ENCODE results near the gene HGFAC. TPM values are rescaled to one million over a fixed set of nuclear protein-coding genes. Genes with fewer than 3 reads are reported as not detected.
A peak's percentile ranks its signal among the peaks of the same experiment; 100 is the strongest.

The HGFAC gene
- total RNA-seq, 1 experiment from 2014 or later, result 1.3 TPM

DNA sequence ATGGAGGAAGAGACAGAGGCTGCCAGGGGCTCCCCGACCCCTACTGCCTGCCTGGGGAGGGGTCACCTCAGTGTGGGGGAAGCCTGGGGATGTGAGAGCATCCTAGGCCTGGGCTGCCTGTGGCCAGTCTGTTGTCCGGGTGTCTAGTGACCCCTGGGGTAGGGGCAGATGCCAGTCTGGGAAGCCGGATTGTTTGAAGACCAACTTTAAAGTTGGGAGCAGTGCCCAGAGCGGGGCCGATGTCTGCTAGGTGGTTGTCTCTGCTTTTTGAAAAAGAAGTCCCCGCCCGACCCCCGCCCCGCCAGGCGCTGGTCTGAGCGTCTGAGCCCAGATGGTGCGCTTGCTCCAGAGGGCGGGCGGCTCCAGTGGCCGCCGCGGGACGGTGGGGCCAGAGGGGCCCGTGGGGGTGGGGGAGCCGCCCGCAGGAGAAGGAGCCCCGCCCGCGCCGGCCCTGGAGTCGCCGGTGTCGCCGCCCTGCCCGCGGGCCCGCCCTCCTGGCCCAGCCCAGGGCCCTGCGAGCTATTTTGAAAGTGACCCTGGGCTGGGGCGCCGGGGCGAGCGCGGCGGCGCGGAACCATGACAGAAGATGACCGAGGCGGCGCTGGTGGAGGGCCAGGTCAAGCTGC, 21.1 kb downstream of the HGFAC start, which contains the start of gene DOK7:
Gene DOK7 (plus strand): TSS at position 517 of the 626 bp plus-strand sequence. CDS start 70 bp downstream, at position 587.
- BruUV-seq (replicated peaks), result no TSS peak
- DNase-seq, result peak in 1 of 2 experiments; percentile 60
- peaks cover 21% of the 10 kb centered on the region for H3K4me1 ChIP-seq (replicated peaks; ENCODE audit: insufficient read depth)
- TF ChIP-seq EZH2 (IDR thresholded peaks at IDR 0.05; ENCODE audit: low read depth), result no peak
- TF ChIP-seq, protein P1, sequence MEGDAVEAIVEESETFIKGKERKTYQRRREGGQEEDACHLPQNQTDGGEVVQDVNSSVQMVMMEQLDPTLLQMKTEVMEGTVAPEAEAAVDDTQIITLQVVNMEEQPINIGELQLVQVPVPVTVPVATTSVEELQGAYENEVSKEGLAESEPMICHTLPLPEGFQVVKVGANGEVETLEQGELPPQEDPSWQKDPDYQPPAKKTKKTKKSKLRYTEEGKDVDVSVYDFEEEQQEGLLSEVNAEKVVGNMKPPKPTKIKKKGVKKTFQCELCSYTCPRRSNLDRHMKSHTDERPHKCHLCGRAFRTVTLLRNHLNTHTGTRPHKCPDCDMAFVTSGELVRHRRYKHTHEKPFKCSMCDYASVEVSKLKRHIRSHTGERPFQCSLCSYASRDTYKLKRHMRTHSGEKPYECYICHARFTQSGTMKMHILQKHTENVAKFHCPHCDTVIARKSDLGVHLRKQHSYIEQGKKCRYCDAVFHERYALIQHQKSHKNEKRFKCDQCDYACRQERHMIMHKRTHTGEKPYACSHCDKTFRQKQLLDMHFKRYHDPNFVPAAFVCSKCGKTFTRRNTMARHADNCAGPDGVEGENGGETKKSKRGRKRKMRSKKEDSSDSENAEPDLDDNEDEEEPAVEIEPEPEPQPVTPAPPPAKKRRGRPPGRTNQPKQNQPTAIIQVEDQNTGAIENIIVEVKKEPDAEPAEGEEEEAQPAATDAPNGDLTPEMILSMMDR (conservative IDR thresholded peaks at IDR 0.05), result no peak
- no peaks in the 10 kb centered on the region for H3K79me2 ChIP-seq (ENCODE audit: low read depth)
- H3K36me3 ChIP-seq (ENCODE audit: low read depth), result no peaks in the 10 kb centered on the region
- no peaks in the 10 kb centered on the region; the same call in 1 of the 2 replicates for H3K27me3 ChIP-seq (ENCODE audit: insufficient read depth, low read depth)
- no peaks in the 10 kb centered on the region for H3K9me3 ChIP-seq (ENCODE audit: insufficient read depth, low read depth)
- no peaks in the 10 kb centered on the region for H3K9me2 ChIP-seq (ENCODE audit: insufficient read depth)
- intact Hi-C loops (cut with micrococcal nuclease; ENCODE audit: unreplicated experiment), result no loop called here
- H3F3A ChIP-seq (ENCODE audit: insufficient read depth, low read depth), result peaks cover 8% of the 10 kb centered on the region; the same call in 1 of the 2 replicates
- no peak within 1 kb of the TSS; the same call in 1 of the 2 replicates for H3K4me3 ChIP-seq
- POLR2A ChIA-PET (ENCODE audit: unreplicated experiment), result interaction anchor here (0.6 kb wide), 1 partner anchor 22 kb away, joined by 3 read pairs; no protein-coding TSS in a partner anchor
- H4K20me1 ChIP-seq (ENCODE audit: insufficient read depth), result no peaks in the 10 kb centered on the region
- peak within 1 kb of the TSS; percentile 50; the same call in 1 of the 2 replicates for H3K4me2 ChIP-seq
- no peak within 1 kb of the TSS for H3K27ac ChIP-seq
- H2AFZ ChIP-seq, result no peak within 1 kb of the TSS
- CTCF ChIA-PET, result interaction anchor here (0.5 kb wide), 1 partner anchor 403 kb away, joined by 10 read pairs; no protein-coding TSS in a partner anchor

DNA sequence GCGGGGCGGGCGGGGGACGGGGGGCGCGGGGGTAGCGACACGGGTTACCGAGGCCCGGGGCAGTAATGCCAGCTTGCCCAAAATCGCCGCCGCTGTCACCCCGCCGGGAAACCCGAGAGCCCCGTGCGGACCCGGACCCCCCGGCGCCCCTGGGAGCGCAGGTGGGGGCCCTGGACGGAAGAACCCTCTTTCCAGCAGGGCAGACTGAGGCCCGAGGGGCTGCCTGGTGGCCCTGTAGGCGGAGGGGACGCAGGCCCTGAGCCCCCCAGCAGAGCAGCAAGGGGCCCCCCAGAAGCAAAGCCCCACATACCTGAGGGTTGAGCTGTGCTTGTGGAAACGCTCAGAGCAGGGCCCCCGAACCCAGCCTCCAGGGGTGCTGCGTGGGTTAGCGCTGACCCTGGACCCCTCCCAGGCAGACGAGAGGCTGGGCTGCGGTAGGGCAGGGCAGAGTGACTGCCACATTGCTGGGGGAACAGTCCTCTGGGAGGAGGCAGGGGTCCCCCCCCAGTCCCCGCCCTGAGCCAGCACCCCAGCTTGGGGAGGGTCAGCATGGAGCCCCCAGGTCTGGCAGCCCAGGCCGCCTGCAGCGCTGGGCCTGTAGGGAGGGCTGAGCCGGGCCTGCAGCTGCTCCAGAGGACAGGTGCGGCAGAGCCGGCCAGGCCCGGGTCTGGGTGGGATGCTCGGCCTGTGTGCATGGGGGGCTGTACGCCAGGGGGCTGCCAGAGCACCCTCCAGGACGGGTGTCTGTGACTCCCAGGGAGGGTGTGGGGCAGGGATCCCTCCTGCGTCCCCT, 22.0 kb downstream of the HGFAC start:
- Histone ChIP-seq H3K27ac (no peak overlapping the region), H3K36me3 (ENCODE audit: low read depth) (no peaks in the 10 kb centered on the region), H3K79me2 (ENCODE audit: low read depth) (no peaks in the 10 kb centered on the region), H3K27me3 (ENCODE audit: insufficient read depth, low read depth) (no peaks in the 10 kb centered on the region; the same call in 1 of the 2 replicates), H3F3A (ENCODE audit: insufficient read depth, low read depth) (peaks cover 17% of the 10 kb centered on the region; the same call in 1 of the 2 replicates), H3K9me3 (ENCODE audit: insufficient read depth, low read depth) (0 out of 2 replicates have a peak, but pooled peaks cover 5% of the 10 kb centered on the region), H3K4me2 (peak overlapping the region; percentile 50; the same call in 1 of the 2 replicates), H2AFZ (no peak overlapping the region), H3K9me2 (ENCODE audit: insufficient read depth) (no peaks in the 10 kb centered on the region), H3K4me3 (no peak overlapping the region), H4K20me1 (ENCODE audit: insufficient read depth) (no peaks in the 10 kb centered on the region), H3K4me1 (replicated peaks; ENCODE audit: insufficient read depth) (peaks cover 21% of the 10 kb centered on the region)
- TF ChIP-seq, protein P1 (conservative IDR thresholded peaks at IDR 0.05), result no peak
- no peak for TF ChIP-seq EZH2 (IDR thresholded peaks at IDR 0.05; ENCODE audit: low read depth)
- ChIA-PET CTCF (interaction anchor here (0.5 kb wide), 1 partner anchor 402 kb away, joined by 10 read pairs; no protein-coding TSS in a partner anchor), POLR2A (ENCODE audit: unreplicated experiment) (interaction anchor here (0.6 kb wide), 1 partner anchor 21 kb away, joined by 3 read pairs; no protein-coding TSS in a partner anchor)
- BruUV-seq (replicated peaks), result no TSS peak
- intact Hi-C loops (cut with micrococcal nuclease; ENCODE audit: unreplicated experiment), result no loop called here
- DNase-seq, result no peak

DNA sequence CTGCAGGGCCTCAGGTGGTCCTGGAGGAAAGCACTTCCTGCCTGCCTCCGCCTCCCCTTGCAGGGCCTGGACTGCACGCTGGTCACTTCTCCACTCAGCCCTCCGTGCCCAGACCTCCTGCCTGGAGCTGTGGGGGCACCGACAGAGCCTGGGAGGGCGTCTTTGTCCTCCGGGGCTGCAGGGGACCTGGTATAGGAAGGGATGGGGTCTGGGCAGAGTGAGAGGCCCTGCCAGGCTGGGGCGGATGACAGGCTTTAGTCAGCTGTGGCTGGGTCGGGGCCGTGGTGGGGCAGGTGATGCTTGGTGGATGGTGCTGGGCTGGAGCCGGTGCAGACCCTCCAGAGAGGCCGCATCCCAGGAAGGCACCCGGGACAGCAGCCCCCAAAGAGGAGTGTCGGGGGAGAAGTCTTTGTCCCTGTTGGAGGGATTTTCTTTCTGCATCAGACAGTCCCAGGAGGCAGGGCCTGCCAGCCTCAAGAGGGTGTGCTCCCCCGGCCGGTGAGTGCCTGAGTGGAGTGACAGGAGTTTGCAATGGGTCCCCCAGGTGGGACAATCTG, 22.7 kb downstream of the HGFAC start:
- ChIA-PET CTCF (no interaction called here), POLR2A (ENCODE audit: unreplicated experiment) (no interaction called here)
- intact Hi-C loops (cut with micrococcal nuclease; ENCODE audit: unreplicated experiment), result no loop called here
- BruUV-seq (replicated peaks), result no TSS peak
- H3K36me3 ChIP-seq (ENCODE audit: low read depth), result no peaks in the 10 kb centered on the region
- H3K9me2 ChIP-seq (ENCODE audit: insufficient read depth), result no peaks in the 10 kb centered on the region
- H3K4me2 ChIP-seq, result no peak overlapping the region
- no peaks in the 10 kb centered on the region for H4K20me1 ChIP-seq (ENCODE audit: insufficient read depth)
- H2AFZ ChIP-seq, result no peak overlapping the region
- 0 out of 2 replicates have a peak, but pooled peaks cover 6% of the 10 kb centered on the region for H3K9me3 ChIP-seq (ENCODE audit: insufficient read depth, low read depth)
- no peaks in the 10 kb centered on the region for H3K79me2 ChIP-seq (ENCODE audit: low read depth)
- no peaks in the 10 kb centered on the region; the same call in 1 of the 2 replicates for H3K27me3 ChIP-seq (ENCODE audit: insufficient read depth, low read depth)
- DNase-seq, result no peak
- no peak overlapping the region for H3K27ac ChIP-seq
- peaks cover 21% of the 10 kb centered on the region for H3K4me1 ChIP-seq (replicated peaks; ENCODE audit: insufficient read depth)
- no peak overlapping the region for H3K4me3 ChIP-seq
- TF ChIP-seq, protein P1 (conservative IDR thresholded peaks at IDR 0.05), result no peak
- no peak for TF ChIP-seq EZH2 (IDR thresholded peaks at IDR 0.05; ENCODE audit: low read depth)
- H3F3A ChIP-seq (ENCODE audit: insufficient read depth, low read depth), result peaks cover 19% of the 10 kb centered on the region; the same call in 1 of the 2 replicates

Measured in PC-9 (cell line).